ENCODE results near the gene SMC5. TPM values are rescaled to one million over a fixed set of nuclear protein-coding genes. Genes with fewer than 3 reads are reported as not detected.

SMC5 gene
- total and polyA plus RNA-seq, 2 of the 8 experiments (the other 6 are each of a cell fraction or from before 2014, with no cell fraction given): 4.5 to 22.6 TPM

- TF ChIP-seq FOSL1 (IDR thresholded peaks at IDR 0.05; ENCODE audit: insufficient read depth, low read depth, low read length): no peak
- TF ChIP-seq RAD21 (IDR thresholded peaks at IDR 0.05 in 1 of 2, conservative IDR thresholded peaks at IDR 0.05 in 1 of 2; ENCODE audit: low read depth in 2 of 2, low read length in 2 of 2): no peak
- TF ChIP-seq SP2 (IDR thresholded peaks at IDR 0.05; ENCODE audit: low read length): no peak
- TF ChIP-seq KDM4A (IDR thresholded peaks at IDR 0.05; ENCODE audit: low read depth, low read length, severe bottlenecking): no peak
Observed at GRCh38 chr9:70390933-70391341, 132.2 kb downstream of the SMC5 start (continued).
